Keratinocyte (primary cell): ENCODE data around the gene APOA4. TPM values are rescaled to one million over a fixed set of nuclear protein-coding genes. Genes with fewer than 3 reads are reported as not detected.

Source experiments
- DNase-seq: peaks from one replicate; pipeline ENCODE4 v3.0.0-alpha.2; 2011; ENCODE audit warnings: low read depth, missing footprints, low spot score
- FAIRE-seq: peaks from 2 replicates; lab custom pipeline; 2011; peaks lifted over from hg19 to GRCh38; lab: Jason Lieb, UNC
- H2AFZ ChIP-seq: 2 replicates; pipeline ENCODE4 v1.6.0; 2012; ENCODE audit warnings: low read length, control low read depth, inconsistent platforms; ENCODE audit not compliant: control insufficient read depth
- H3K27ac ChIP-seq: 2 replicates; pipeline ENCODE4 v1.5.1; 2011; ENCODE audit warnings: low read length; ENCODE audit not compliant: control insufficient read depth, insufficient read depth
- H3K27me3 ChIP-seq: 3 replicates; pipeline ENCODE4 v1.6.0; 2011; ENCODE audit warnings: low read length; ENCODE audit not compliant: control insufficient read depth, insufficient read depth; ENCODE audit errors: extremely low read depth
- H3K36me3 ChIP-seq, 2 experiments: 2 replicates in 1 of 2; 3 replicates in 1 of 2; pipeline ENCODE4 v1.5.1; 2011; ENCODE audit warnings: low read length in 2 of 2, mild to moderate bottlenecking in 1 of 2; ENCODE audit not compliant: control insufficient read depth in 2 of 2, insufficient read depth in 2 of 2; ENCODE audit errors: extremely low read depth in 1 of 2
- H3K4me1 ChIP-seq: 3 replicates; pipeline ENCODE4 v1.5.1; 2011; ENCODE audit warnings: low read length; ENCODE audit not compliant: control insufficient read depth, insufficient read depth; ENCODE audit errors: extremely low read depth
- H3K4me2 ChIP-seq: 3 replicates; pipeline ENCODE4 v1.6.0; 2011; ENCODE audit warnings: low read depth, low read length; ENCODE audit not compliant: control insufficient read depth, insufficient read depth; ENCODE audit errors: extremely low read depth
- H3K4me3 ChIP-seq, 3 experiments: fragments of 200-600 bp in 1 of 3; sonication (generic) in 1 of 3; 2 replicates in 2 of 3; 3 replicates in 1 of 3; pipeline ENCODE4 v1.5.1; 2011 to 2016; ENCODE audit warnings: low read length in 3 of 3, mild to moderate bottlenecking in 3 of 3, control low read depth in 2 of 3, inconsistent platforms in 1 of 3, low read depth in 1 of 3, mixed read lengths in 1 of 3, mixed run types in 1 of 3, moderate library complexity in 1 of 3; ENCODE audit not compliant: control insufficient read depth in 2 of 3, insufficient read depth in 2 of 3; ENCODE audit errors: extremely low read depth in 1 of 3
- H3K79me2 ChIP-seq: 2 replicates; pipeline ENCODE4 v1.6.0; 2012; ENCODE audit warnings: low read length; ENCODE audit not compliant: control insufficient read depth, insufficient read depth
- H3K9ac ChIP-seq: 3 replicates; pipeline ENCODE4 v1.6.0; 2011; ENCODE audit warnings: low read length; ENCODE audit not compliant: control insufficient read depth, insufficient read depth; ENCODE audit errors: extremely low read depth
- H3K9me1 ChIP-seq: 3 replicates; pipeline ENCODE4 v1.6.0; 2011; ENCODE audit warnings: low read length; ENCODE audit not compliant: control insufficient read depth, insufficient read depth; ENCODE audit errors: extremely low read depth
- H3K9me3 ChIP-seq: 2 replicates; pipeline ENCODE4 v1.5.1; 2012; ENCODE audit warnings: low read depth, low read length; ENCODE audit not compliant: control insufficient read depth
- H4K20me1 ChIP-seq: 3 replicates; pipeline ENCODE4 v1.6.0; 2011; ENCODE audit warnings: low read length; ENCODE audit not compliant: control insufficient read depth, insufficient read depth; ENCODE audit errors: extremely low read depth
- EZH2 ChIP-seq: IDR thresholded peaks from one replicate; pipeline ENCODE4 v1.6.1; 2012; ENCODE audit warnings: inconsistent platforms, mild to moderate bottlenecking, low read length, moderate library complexity
- dilution Hi-C: fragments of 300-500 bp; cut with MboI; formaldehyde crosslinking; loops from one replicate; pipeline ENCODE4 v1.7.0; 2020; ENCODE audit warnings: low sequenced_read_pairs; ENCODE audit not compliant: extremely low pct_ligation_motif_present
- polyA plus RNA-seq, 5 experiments: library from polyadenylated mRNA; depleted of rRNA in 3 of 5; stranded (reverse) in 3 of 5; stranded (forward) in 1 of 5; unstranded in 1 of 5; fragments of >200 nt; gene quantifications; 1 replicate in 1 of 5; 2 replicates in 3 of 5; 3 replicates in 1 of 5; pipeline versions ENCODE4 v1.2.1 to v1.2.3, GENCODE V29; 2011 to 2012; ENCODE audit warnings: missing spikeins in 2 of 5, low read depth in 1 of 5, low replicate concordance in 1 of 5
- TF ChIP-seq, protein P1 (sequence below), 3 experiments: IDR thresholded peaks in 1 of 3; conservative IDR thresholded peaks in 1 of 3; optimal IDR thresholded peaks in 1 of 3; 2 replicates in 2 of 3; 3 replicates in 1 of 3; pipeline versions ENCODE3 to v1.5.1; 2011; ENCODE audit warnings: low read length in 3 of 3, mild to moderate bottlenecking in 3 of 3, moderate library complexity in 2 of 3, control low read depth in 1 of 3, inconsistent platforms in 1 of 3; ENCODE audit not compliant: insufficient read depth in 2 of 3; ENCODE audit errors: extremely low read depth in 1 of 3

APOA4 gene
- polyA plus RNA-seq, 1 donor (not counting 4 experiments of a cell fraction or from before 2014, with no cell fraction given), result not detected

DNA sequence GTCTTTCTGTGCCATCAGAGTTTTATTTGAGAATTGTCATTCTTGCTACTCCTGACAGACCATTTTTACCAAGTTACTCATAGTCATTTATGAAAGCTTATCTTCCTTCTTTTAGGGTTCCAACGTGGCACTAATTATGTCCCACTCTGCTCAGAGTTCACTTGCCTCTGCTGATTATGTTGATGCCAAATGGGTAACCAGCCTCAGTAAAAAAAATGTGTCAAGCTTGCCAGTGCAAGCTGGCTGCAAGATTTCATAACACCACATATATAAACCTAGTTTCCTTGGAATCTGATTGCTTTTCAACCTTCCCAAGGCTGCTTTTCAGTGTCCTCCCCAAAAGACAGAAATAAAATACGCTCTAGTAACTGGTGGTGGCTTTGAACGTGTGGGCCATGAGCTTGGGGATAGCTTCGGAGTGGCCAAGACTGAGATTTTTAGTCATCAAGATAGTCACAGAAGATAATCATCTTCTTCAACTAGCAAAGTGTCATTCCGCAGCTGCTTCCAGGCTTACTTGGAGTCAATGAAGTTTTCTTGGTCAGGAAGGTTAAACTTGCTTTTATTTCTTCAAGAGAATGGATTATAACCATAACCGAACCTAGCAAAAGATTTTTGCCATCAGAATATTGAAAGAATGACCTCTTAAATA is 43.8 kb upstream of the APOA4 start:
- DNase-seq, result no peak
- Histone ChIP-seq H4K20me1 (no peaks in the 10 kb centered on the region), H3K36me3 (peaks cover 14 to 19% of the 10 kb centered on the region in 2 experiments), H3K79me2 (no peaks in the 10 kb centered on the region), H2AFZ (no peak overlapping the region), H3K27ac (no peak overlapping the region), H3K4me3 (no peak overlapping the region), H3K9me3 (no peaks in the 10 kb centered on the region), H3K4me2 (no peak overlapping the region), H3K4me1 (peaks cover 19% of the 10 kb centered on the region), H3K27me3 (no peaks in the 10 kb centered on the region), H3K9ac (no peak overlapping the region), H3K9me1 (no peaks in the 10 kb centered on the region)
- FAIRE-seq, result no peak
- TF ChIP-seq EZH2, result no peak
- TF ChIP-seq, protein P1, sequence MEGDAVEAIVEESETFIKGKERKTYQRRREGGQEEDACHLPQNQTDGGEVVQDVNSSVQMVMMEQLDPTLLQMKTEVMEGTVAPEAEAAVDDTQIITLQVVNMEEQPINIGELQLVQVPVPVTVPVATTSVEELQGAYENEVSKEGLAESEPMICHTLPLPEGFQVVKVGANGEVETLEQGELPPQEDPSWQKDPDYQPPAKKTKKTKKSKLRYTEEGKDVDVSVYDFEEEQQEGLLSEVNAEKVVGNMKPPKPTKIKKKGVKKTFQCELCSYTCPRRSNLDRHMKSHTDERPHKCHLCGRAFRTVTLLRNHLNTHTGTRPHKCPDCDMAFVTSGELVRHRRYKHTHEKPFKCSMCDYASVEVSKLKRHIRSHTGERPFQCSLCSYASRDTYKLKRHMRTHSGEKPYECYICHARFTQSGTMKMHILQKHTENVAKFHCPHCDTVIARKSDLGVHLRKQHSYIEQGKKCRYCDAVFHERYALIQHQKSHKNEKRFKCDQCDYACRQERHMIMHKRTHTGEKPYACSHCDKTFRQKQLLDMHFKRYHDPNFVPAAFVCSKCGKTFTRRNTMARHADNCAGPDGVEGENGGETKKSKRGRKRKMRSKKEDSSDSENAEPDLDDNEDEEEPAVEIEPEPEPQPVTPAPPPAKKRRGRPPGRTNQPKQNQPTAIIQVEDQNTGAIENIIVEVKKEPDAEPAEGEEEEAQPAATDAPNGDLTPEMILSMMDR (optimal IDR thresholded peaks at IDR 0.05 in 1 of 3, IDR thresholded peaks at IDR 0.05 in 1 of 3, conservative IDR thresholded peaks at IDR 0.05 in 1 of 3; ENCODE audit: extremely low read depth in 1 of 3, insufficient read depth in 2 of 3, low read length in 3 of 3), result no peak
- dilution Hi-C loops, result no loop called here

DNA sequence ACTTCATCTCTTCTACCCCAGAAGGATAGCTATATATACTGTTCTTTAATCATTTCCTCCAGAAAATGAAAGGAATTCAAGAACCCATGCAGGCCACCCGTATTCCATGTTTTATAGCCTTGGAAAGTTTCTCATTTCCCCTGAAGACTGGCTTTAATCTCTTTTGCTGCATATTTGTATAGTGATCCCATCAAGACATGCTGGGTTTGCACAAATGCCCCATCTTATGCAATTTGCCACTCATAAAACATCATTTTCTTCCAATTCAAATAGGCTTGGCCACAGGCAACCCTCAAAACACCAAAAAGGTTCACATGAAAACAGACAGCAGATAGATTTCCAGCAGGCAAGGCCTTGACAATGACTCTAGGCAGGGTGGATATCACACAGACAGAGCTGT is 42.6 kb upstream of the APOA4 start:
- H3K79me2 ChIP-seq, result no peaks in the 10 kb centered on the region
- no peak for TF ChIP-seq EZH2
- TF ChIP-seq, protein P1 (optimal IDR thresholded peaks at IDR 0.05 in 1 of 3, IDR thresholded peaks at IDR 0.05 in 1 of 3, conservative IDR thresholded peaks at IDR 0.05 in 1 of 3; ENCODE audit: extremely low read depth in 1 of 3, insufficient read depth in 2 of 3, low read length in 3 of 3), result no peak
- no peak overlapping the region for H3K4me2 ChIP-seq
- dilution Hi-C loops, result no loop called here
- H3K9ac ChIP-seq, result no peak overlapping the region
- no peaks in the 10 kb centered on the region for H3K9me1 ChIP-seq
- no peaks in the 10 kb centered on the region for H3K9me3 ChIP-seq
- FAIRE-seq (no peak), DNase-seq (no peak)
- no peak overlapping the region for H3K27ac ChIP-seq
- no peak overlapping the region for H2AFZ ChIP-seq
- peaks cover 18% of the 10 kb centered on the region for H3K4me1 ChIP-seq
- no peaks in the 10 kb centered on the region for H4K20me1 ChIP-seq
- H3K4me3 ChIP-seq, result no peak overlapping the region
- H3K27me3 ChIP-seq, result no peaks in the 10 kb centered on the region
- H3K36me3 ChIP-seq, result peaks cover 16% of the 10 kb centered on the region in 2 experiments
